Brain microvascular endothelial cell (primary cell): Measurements from ENCODE around the gene ZNF362.

Experiments
- DNase-seq: peaks from one replicate; pipeline ENCODE4 v3.0.0-alpha.2; 2020
- H3K27ac ChIP-seq: fragments of 250-450 bp; sonication (Bioruptor Pico); 2 replicates; pipeline ENCODE4 v1.5.1; 2020; ENCODE audit warnings: mild to moderate bottlenecking, moderate library complexity
- H3K27me3 ChIP-seq: fragments of 250-450 bp; sonication (Bioruptor Pico); replicated peaks from 2 replicates; pipeline ENCODE4 v1.5.1; 2020; ENCODE audit warnings: mild to moderate bottlenecking
- H3K36me3 ChIP-seq: fragments of 250-450 bp; sonication (Bioruptor Pico); replicated peaks from 2 replicates; pipeline ENCODE4 v1.5.1; 2020; ENCODE audit warnings: mild to moderate bottlenecking
- H3K4me3 ChIP-seq: 2 replicates; pipeline ENCODE4 v1.5.1; 2011; ENCODE audit warnings: low read depth, mild to moderate bottlenecking, control low read depth, low read length, moderate library complexity
- in situ Hi-C: cut with HindIII; loops from 2 replicates; pipeline ENCODE4 v1.10.0; 2017; ENCODE audit warnings: low sequenced_read_pairs, low pct_ligation_motif_present
- TF ChIP-seq, protein P1 (sequence below): IDR thresholded peaks from 2 replicates; pipeline ENCODE4 v1.5.1; 2011; ENCODE audit warnings: low read depth, mild to moderate bottlenecking, moderate library complexity, low read length, control low read depth, inconsistent platforms; ENCODE audit errors: missing control alignments

ZNF362 gene

DNA sequence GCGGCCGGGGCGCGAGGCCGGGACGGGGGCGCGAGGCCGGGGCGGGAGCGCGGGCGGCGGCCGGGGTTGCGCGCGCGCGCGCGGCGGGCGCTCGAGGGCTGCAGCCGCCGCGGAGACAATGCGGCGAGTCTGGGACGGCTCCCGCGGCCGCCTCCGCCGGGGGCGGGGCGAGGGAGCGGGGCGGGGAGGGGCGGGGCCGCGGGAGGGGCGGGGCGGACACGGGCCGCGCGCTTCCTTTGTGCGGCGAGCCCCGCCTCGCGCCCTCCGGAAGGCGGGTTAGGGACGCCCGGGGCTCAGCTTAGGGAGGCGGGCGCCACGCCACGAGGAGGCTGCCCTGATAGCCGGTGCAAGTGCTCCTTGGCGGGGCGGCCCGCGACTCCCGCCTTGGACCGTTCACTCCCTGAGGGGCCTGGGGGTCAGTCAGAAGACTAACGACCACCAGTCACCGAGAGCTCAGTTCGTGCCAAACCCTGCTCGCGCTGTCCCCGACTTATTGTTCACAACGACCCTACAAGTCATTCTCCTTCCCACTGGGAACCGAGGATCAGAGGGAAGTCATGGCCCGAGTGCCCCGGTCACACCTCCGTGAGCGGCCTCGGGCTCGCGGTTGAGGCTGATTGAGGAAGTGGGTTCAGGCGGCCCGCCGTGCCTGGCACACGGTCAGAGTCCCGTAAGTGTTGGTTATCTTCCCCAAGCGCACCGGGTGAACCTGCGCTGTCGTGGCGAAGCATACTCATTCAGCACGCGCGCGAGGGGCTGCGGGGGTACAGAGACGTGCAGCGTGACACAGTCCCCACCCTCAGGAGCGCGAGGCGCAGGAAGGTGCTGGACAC, 93.7 kb downstream of the ZNF362 start:
- DNase-seq: no peak

More for the DNA sequence above, 93.7 kb downstream of the ZNF362 start:
- Histone ChIP-seq H3K36me3 (peaks cover 41% of the 10 kb centered on the region), H3K27me3 (no peaks in the 10 kb centered on the region), H3K27ac (peak overlapping the region; percentile 93), H3K4me3 (peak overlapping the region; percentile 90)
- in situ Hi-C loops: no loop called here
- TF ChIP-seq, protein P1, sequence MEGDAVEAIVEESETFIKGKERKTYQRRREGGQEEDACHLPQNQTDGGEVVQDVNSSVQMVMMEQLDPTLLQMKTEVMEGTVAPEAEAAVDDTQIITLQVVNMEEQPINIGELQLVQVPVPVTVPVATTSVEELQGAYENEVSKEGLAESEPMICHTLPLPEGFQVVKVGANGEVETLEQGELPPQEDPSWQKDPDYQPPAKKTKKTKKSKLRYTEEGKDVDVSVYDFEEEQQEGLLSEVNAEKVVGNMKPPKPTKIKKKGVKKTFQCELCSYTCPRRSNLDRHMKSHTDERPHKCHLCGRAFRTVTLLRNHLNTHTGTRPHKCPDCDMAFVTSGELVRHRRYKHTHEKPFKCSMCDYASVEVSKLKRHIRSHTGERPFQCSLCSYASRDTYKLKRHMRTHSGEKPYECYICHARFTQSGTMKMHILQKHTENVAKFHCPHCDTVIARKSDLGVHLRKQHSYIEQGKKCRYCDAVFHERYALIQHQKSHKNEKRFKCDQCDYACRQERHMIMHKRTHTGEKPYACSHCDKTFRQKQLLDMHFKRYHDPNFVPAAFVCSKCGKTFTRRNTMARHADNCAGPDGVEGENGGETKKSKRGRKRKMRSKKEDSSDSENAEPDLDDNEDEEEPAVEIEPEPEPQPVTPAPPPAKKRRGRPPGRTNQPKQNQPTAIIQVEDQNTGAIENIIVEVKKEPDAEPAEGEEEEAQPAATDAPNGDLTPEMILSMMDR: no peak
